Subcutaneous abdominal adipose tissue (tissue), 5 donors: ENCODE data around the gene RBBP8.

Experiments used
- H3K27ac ChIP-seq: one replicate; pipeline ENCODE4 v1.7.0; 2013; ENCODE audit warnings: low read depth, mild to moderate bottlenecking, inconsistent platforms, low read length, moderate library complexity
- H3K27me3 ChIP-seq, 5 donors: one replicate each; pipeline ENCODE4 v1.7.0; 2013; ENCODE audit warnings: low read length in 5 of 5, inconsistent platforms in 1 of 5; ENCODE audit not compliant: control insufficient read depth in 5 of 5, insufficient read depth in 4 of 5
- H3K36me3 ChIP-seq, 5 donors: one replicate each; pipeline ENCODE4 v1.7.0; 2013; ENCODE audit warnings: low read length in 5 of 5; ENCODE audit not compliant: control insufficient read depth in 5 of 5, insufficient read depth in 5 of 5
- H3K4me1 ChIP-seq, 5 donors: one replicate each; pipeline ENCODE4 v1.7.0; 2013; ENCODE audit warnings: low read length in 5 of 5, mild to moderate bottlenecking in 3 of 5, moderate library complexity in 1 of 5; ENCODE audit not compliant: control insufficient read depth in 5 of 5, insufficient read depth in 5 of 5
- H3K4me3 ChIP-seq, 5 donors: one replicate each; pipeline ENCODE4 v1.7.0; 2013; ENCODE audit warnings: low read length in 5 of 5, low read depth in 1 of 5
- H3K9ac ChIP-seq, 5 donors: one replicate each; pipeline ENCODE4 v1.7.0; 2013; ENCODE audit warnings: low read length in 5 of 5, mild to moderate bottlenecking in 4 of 5, moderate library complexity in 3 of 5
- H3K9me3 ChIP-seq, 5 donors: one replicate each; pipeline ENCODE4 v1.7.0; 2013; ENCODE audit warnings: low read length in 5 of 5; ENCODE audit not compliant: control insufficient read depth in 5 of 5
- donor health status: healthy.
- donor health status: healthy.
- donor health status: healthy.
- donor health status: healthy.
- donor health status: healthy.

The RBBP8 gene

GRCh38 chr18:23066504-23067039, 133.4 kb downstream of the RBBP8 start:
- Histone ChIP-seq H3K4me3 (no peak overlapping the region), H3K27me3 (no peaks in the 10 kb centered on the region), H3K9me3 (no peaks in the 10 kb centered on the region)

GRCh38 chr18:23067236-23067635, 134.1 kb downstream of the RBBP8 start:
- no peak overlapping the region for H3K9ac ChIP-seq
- no peak overlapping the region for H3K27ac ChIP-seq
- peaks cover 0 to 26% (median 14%) of the 10 kb centered on the region in 5 donors for H3K4me1 ChIP-seq
- no peaks in the 10 kb centered on the region for H3K9me3 ChIP-seq
- no peaks in the 10 kb centered on the region for H3K27me3 ChIP-seq
- no peaks in the 10 kb centered on the region for H3K36me3 ChIP-seq
- H3K4me3 ChIP-seq: no peak overlapping the region

More at GRCh38 chr18:23066504-23067039, 133.4 kb downstream of the RBBP8 start:
- H3K9ac ChIP-seq: no peak overlapping the region
- peak overlapping the region; percentile 9 for H3K27ac ChIP-seq
- peaks cover 0 to 24% (median 12%) of the 10 kb centered on the region in 5 donors for H3K4me1 ChIP-seq
- H3K36me3 ChIP-seq: no peaks in the 10 kb centered on the region

GRCh38 chr18:23068011-23068410, 134.9 kb downstream of the RBBP8 start:
- Histone ChIP-seq H3K9ac (no peak overlapping the region), H3K4me3 (no peak overlapping the region), H3K36me3 (no peaks in the 10 kb centered on the region)

GRCh38 chr18:23068570-23069310, 135.6 kb downstream of the RBBP8 start:
- no peaks in the 10 kb centered on the region for H3K9me3 ChIP-seq
- H3K4me1 ChIP-seq: peaks cover 0 to 26% (median 14%) of the 10 kb centered on the region in 5 donors
- H3K4me3 ChIP-seq: no peak overlapping the region
- H3K27ac ChIP-seq: no peak overlapping the region
- no peaks in the 10 kb centered on the region for H3K36me3 ChIP-seq
- H3K9ac ChIP-seq: no peak overlapping the region
- no peaks in the 10 kb centered on the region for H3K27me3 ChIP-seq

More at GRCh38 chr18:23068011-23068410, 134.9 kb downstream of the RBBP8 start:
- Histone ChIP-seq H3K4me1 (peaks cover 0 to 26% (median 14%) of the 10 kb centered on the region in 5 donors), H3K27ac (no peak overlapping the region), H3K9me3 (no peaks in the 10 kb centered on the region), H3K27me3 (no peaks in the 10 kb centered on the region)

GRCh38 chr18:23069481-23069880, 136.4 kb downstream of the RBBP8 start:
- Histone ChIP-seq H3K9ac (no peak overlapping the region), H3K4me3 (no peak overlapping the region), H3K27me3 (no peaks in the 10 kb centered on the region), H3K27ac (no peak overlapping the region), H3K36me3 (no peaks in the 10 kb centered on the region), H3K4me1 (peaks cover 0 to 26% (median 14%) of the 10 kb centered on the region in 5 donors), H3K9me3 (no peaks in the 10 kb centered on the region)

GRCh38 chr18:23069898-23070297, 136.8 kb downstream of the RBBP8 start:
- H3K27ac ChIP-seq: no peak overlapping the region
- no peaks in the 10 kb centered on the region for H3K9me3 ChIP-seq

GRCh38 chr18:23071285-23071684, 138.2 kb downstream of the RBBP8 start:
- no peak overlapping the region for H3K4me3 ChIP-seq
- no peaks in the 10 kb centered on the region for H3K9me3 ChIP-seq
- H3K9ac ChIP-seq: no peak overlapping the region
- no peaks in the 10 kb centered on the region for H3K36me3 ChIP-seq
- peaks cover 0 to 26% (median 14%) of the 10 kb centered on the region in 5 donors for H3K4me1 ChIP-seq
- no peak overlapping the region for H3K27ac ChIP-seq
- H3K27me3 ChIP-seq: no peaks in the 10 kb centered on the region

More at GRCh38 chr18:23069898-23070297, 136.8 kb downstream of the RBBP8 start:
- Histone ChIP-seq H3K4me1 (peaks cover 0 to 26% (median 14%) of the 10 kb centered on the region in 5 donors), H3K4me3 (no peak overlapping the region), H3K9ac (no peak overlapping the region), H3K27me3 (no peaks in the 10 kb centered on the region), H3K36me3 (no peaks in the 10 kb centered on the region)

- H3K27ac ChIP-seq: no peak overlapping the region
- H3K9ac ChIP-seq: no peak overlapping the region
- no peaks in the 10 kb centered on the region for H3K36me3 ChIP-seq
- no peaks in the 10 kb centered on the region for H3K27me3 ChIP-seq
- H3K9me3 ChIP-seq: no peaks in the 10 kb centered on the region
- peaks cover 0 to 26% (median 12%) of the 10 kb centered on the region in 5 donors for H3K4me1 ChIP-seq
- H3K4me3 ChIP-seq: no peak overlapping the region
These were observed 139.0 kb downstream of the RBBP8 start for GRCh38 chr18:23072079-23072478.

- Histone ChIP-seq H3K36me3 (no peaks in the 10 kb centered on the region), H3K27ac (no peak overlapping the region), H3K4me1 (peaks cover 5 to 35% (median 24%) of the 10 kb centered on the region in 5 donors), H3K9me3 (no peaks in the 10 kb centered on the region), H3K4me3 (no peak overlapping the region), H3K9ac (no peak overlapping the region), H3K27me3 (no peaks in the 10 kb centered on the region)
These were observed 141.0 kb downstream of the RBBP8 start for GRCh38 chr18:23073996-23074606.
